Measurements from ENCODE around the gene LAMP5.

Gene LAMP5

DNA sequence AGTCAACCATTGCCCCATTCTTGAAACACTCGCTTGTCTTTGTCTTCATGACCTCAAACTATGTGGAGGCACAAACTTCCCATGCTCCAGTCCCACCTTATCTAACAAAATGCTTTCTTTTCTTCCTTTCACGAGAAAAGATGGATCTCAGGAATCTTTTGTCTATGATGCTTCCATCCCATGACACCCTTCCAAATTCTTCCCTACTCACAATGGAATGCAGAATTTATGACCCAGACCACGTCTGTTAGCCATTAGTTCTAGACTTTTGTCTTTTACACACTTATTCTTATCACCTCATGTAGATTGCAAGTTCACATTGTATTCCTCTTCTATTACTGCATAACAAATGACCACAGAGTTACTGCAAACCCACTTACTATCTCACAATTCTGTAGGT lies 24.2 kb upstream of the LAMP5 start:
- no peak for FAIRE-seq
- no peak for DNase-seq (ENCODE audit: insufficient read length, low spot score)
- TF ChIP-seq, protein P1, sequence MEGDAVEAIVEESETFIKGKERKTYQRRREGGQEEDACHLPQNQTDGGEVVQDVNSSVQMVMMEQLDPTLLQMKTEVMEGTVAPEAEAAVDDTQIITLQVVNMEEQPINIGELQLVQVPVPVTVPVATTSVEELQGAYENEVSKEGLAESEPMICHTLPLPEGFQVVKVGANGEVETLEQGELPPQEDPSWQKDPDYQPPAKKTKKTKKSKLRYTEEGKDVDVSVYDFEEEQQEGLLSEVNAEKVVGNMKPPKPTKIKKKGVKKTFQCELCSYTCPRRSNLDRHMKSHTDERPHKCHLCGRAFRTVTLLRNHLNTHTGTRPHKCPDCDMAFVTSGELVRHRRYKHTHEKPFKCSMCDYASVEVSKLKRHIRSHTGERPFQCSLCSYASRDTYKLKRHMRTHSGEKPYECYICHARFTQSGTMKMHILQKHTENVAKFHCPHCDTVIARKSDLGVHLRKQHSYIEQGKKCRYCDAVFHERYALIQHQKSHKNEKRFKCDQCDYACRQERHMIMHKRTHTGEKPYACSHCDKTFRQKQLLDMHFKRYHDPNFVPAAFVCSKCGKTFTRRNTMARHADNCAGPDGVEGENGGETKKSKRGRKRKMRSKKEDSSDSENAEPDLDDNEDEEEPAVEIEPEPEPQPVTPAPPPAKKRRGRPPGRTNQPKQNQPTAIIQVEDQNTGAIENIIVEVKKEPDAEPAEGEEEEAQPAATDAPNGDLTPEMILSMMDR (IDR thresholded peaks at IDR 0.05; ENCODE audit: insufficient read depth, missing control alignments): no peak

DNA sequence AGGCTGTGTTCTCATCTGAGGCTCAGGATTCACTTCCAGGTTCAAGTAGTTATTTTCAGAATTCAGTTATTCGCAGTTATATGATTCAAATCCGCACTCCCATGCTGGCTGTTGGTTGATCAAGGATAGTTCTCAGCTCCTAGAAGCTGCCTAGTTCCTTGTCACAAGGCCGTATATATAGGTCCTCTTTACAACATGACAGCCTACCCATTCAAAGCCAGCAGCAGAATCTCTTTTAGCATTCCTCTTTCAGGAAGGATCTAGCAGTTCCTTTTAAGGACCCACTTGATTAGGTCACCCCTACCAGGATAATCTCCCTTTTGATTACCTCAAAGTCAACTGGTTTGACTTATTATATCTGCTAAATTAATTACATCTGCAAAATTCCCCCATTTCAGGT lies 23.8 kb upstream of the LAMP5 start:
- TF ChIP-seq, protein P1 (IDR thresholded peaks at IDR 0.05; ENCODE audit: insufficient read depth, missing control alignments): no peak
- no peak for FAIRE-seq
- no peak for DNase-seq (ENCODE audit: insufficient read length, low spot score)

GRCh38 chr20:9491324-9491723 lies 23.1 kb upstream of the LAMP5 start:
- no peak for FAIRE-seq
- TF ChIP-seq, protein P1 (IDR thresholded peaks at IDR 0.05; ENCODE audit: insufficient read depth, missing control alignments): no peak
- DNase-seq (ENCODE audit: insufficient read length, low spot score): no peak

GRCh38 chr20:9492067-9492466 lies 22.3 kb upstream of the LAMP5 start:
- FAIRE-seq: no peak
- DNase-seq (ENCODE audit: insufficient read length, low spot score): no peak
- TF ChIP-seq, protein P1 (IDR thresholded peaks at IDR 0.05; ENCODE audit: insufficient read depth, missing control alignments): no peak

DNA sequence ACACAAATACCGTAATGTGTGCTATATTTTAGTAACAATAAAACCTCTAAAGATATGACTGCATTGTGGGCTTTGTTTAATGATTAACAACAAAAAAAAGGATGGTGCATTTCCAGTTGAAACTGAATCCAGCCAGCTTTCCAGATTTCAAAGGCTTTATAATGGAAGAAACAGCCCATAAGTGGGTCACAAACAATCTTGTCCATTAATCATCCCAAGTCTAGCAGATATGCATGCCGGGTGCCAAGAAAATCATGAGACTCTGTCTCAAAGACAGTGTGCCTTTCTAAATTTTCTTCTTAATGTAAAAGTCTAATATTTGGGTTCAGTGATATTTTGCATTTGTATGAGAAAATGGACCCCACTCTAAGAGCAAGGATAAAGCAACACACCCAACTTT lies 20.6 kb upstream of the LAMP5 start:
- FAIRE-seq: no peak
- TF ChIP-seq, protein P1 (IDR thresholded peaks at IDR 0.05; ENCODE audit: insufficient read depth, missing control alignments): no peak
- no peak for DNase-seq (ENCODE audit: insufficient read length, low spot score)

GRCh38 chr20:9495701-9496100 lies 18.7 kb upstream of the LAMP5 start:
- TF ChIP-seq, protein P1 (IDR thresholded peaks at IDR 0.05; ENCODE audit: insufficient read depth, missing control alignments): no peak
- DNase-seq (ENCODE audit: insufficient read length, low spot score) (no peak), FAIRE-seq (no peak)

GRCh38 chr20:9496155-9496554 lies 18.2 kb upstream of the LAMP5 start:
- DNase-seq (ENCODE audit: insufficient read length, low spot score) (no peak), FAIRE-seq (no peak)
- TF ChIP-seq, protein P1 (IDR thresholded peaks at IDR 0.05; ENCODE audit: insufficient read depth, missing control alignments): no peak
